MM.1S (cell line): Measurements from ENCODE around the gene IARS1.

Source experiments
- DNase-seq: peaks from one replicate; pipeline ENCODE4 v3.0.0-alpha.2; 2015
- H2AFZ ChIP-seq: fragments of 300-600 bp; sonication (generic); 2 replicates; pipeline ENCODE4 v1.6.0; 2016; ENCODE audit warnings: antibody characterized with exemption, low read length
- H3F3A ChIP-seq: fragments of 300-600 bp; sonication (generic); 2 replicates; pipeline ENCODE4 v1.6.1; 2016; ENCODE audit warnings: mild to moderate bottlenecking, antibody characterized with exemption, low read length, moderate library complexity, mixed read lengths; ENCODE audit not compliant: insufficient read depth
- H3K27ac ChIP-seq: fragments of 300-600 bp; sonication (generic); 2 replicates; pipeline ENCODE4 v1.5.1; 2016; ENCODE audit warnings: mild to moderate bottlenecking, low read length
- H3K27me3 ChIP-seq: fragments of 300-600 bp; sonication (generic); replicated peaks from 2 replicates; pipeline ENCODE4 v1.6.0; 2016; ENCODE audit warnings: low read length; ENCODE audit not compliant: insufficient read depth
- H3K36me3 ChIP-seq: fragments of 300-600 bp; sonication (generic); replicated peaks from 2 replicates; pipeline ENCODE4 v1.6.1; 2016; ENCODE audit warnings: mild to moderate bottlenecking, low read length, mixed read lengths; ENCODE audit not compliant: insufficient read depth
- H3K4me1 ChIP-seq: fragments of 300-600 bp; sonication (generic); 2 replicates; pipeline ENCODE4 v1.6.1; 2016; ENCODE audit warnings: low read length, mixed read lengths
- H3K4me2 ChIP-seq: fragments of 300-600 bp; sonication (generic); 2 replicates; pipeline ENCODE4 v1.6.0; 2016; ENCODE audit warnings: low read depth, low read length
- H3K4me3 ChIP-seq: fragments of 300-600 bp; sonication (generic); 2 replicates; pipeline ENCODE4 v1.5.1; 2016; ENCODE audit warnings: low read length, mixed read lengths
- H3K79me2 ChIP-seq: fragments of 300-600 bp; sonication (generic); 2 replicates; pipeline ENCODE4 v1.6.1; 2016; ENCODE audit warnings: mixed run types, low read length, mixed read lengths
- H3K9ac ChIP-seq: fragments of 300-600 bp; sonication (generic); 2 replicates; pipeline ENCODE4 v1.6.1; 2016; ENCODE audit warnings: low read length, mixed read lengths
- H3K9me2 ChIP-seq: fragments of 300-600 bp; sonication (generic); replicated peaks from 2 replicates; pipeline ENCODE4 v1.6.1; 2016; ENCODE audit warnings: mild to moderate bottlenecking, low read length, mixed read lengths; ENCODE audit not compliant: insufficient read depth
- H3K9me3 ChIP-seq: fragments of 300-600 bp; sonication (generic); replicated peaks from 2 replicates; pipeline ENCODE4 v1.6.1; 2016; ENCODE audit warnings: mild to moderate bottlenecking, low read length, mixed read lengths; ENCODE audit not compliant: insufficient read depth
- H4K20me1 ChIP-seq: fragments of 300-600 bp; sonication (generic); 2 replicates; pipeline ENCODE4 v1.6.1; 2016; ENCODE audit warnings: mild to moderate bottlenecking, low read length, moderate library complexity, mixed read lengths; ENCODE audit not compliant: insufficient read depth
- EZH2 ChIP-seq: fragments of 300-600 bp; sonication (generic); optimal IDR thresholded peaks from 2 replicates; pipeline ENCODE3; 2017; ENCODE audit warnings: low read depth, mild to moderate bottlenecking, antibody characterized with exemption, low read length, mixed read lengths
- EZH2phosphoT487 ChIP-seq: fragments of 300-600 bp; sonication (generic); IDR thresholded peaks from 2 replicates; pipeline ENCODE4 v1.6.1; 2018; ENCODE audit warnings: antibody characterized with exemption, low read length
- TF ChIP-seq, protein P1 (sequence below): fragments of 300-600 bp; sonication (generic); IDR thresholded peaks from 2 replicates; pipeline ENCODE4 v1.5.1; 2016; ENCODE audit warnings: antibody characterized with exemption, low read length, mixed read lengths

IARS1 gene

GRCh38 chr9:92257327-92257726 is 36.2 kb downstream of the IARS1 start:
- no peak for DNase-seq
- Histone ChIP-seq H3K9me2 (no peaks in the 10 kb centered on the region), H2AFZ (no peak overlapping the region), H3K27ac (no peak overlapping the region), H3K27me3 (no peaks in the 10 kb centered on the region), H3K9ac (no peak overlapping the region), H3K4me2 (no peak overlapping the region), H3K4me3 (no peak overlapping the region), H3K79me2 (peaks cover 2% of the 10 kb centered on the region; the same call in 1 of the 2 replicates), H3K4me1 (no peaks in the 10 kb centered on the region), H3K36me3 (peaks cover 27% of the 10 kb centered on the region), H3F3A (no peaks in the 10 kb centered on the region), H3K9me3 (no peaks in the 10 kb centered on the region), H4K20me1 (no peaks in the 10 kb centered on the region)
- TF ChIP-seq EZH2phosphoT487: no peak
- TF ChIP-seq, protein P1, sequence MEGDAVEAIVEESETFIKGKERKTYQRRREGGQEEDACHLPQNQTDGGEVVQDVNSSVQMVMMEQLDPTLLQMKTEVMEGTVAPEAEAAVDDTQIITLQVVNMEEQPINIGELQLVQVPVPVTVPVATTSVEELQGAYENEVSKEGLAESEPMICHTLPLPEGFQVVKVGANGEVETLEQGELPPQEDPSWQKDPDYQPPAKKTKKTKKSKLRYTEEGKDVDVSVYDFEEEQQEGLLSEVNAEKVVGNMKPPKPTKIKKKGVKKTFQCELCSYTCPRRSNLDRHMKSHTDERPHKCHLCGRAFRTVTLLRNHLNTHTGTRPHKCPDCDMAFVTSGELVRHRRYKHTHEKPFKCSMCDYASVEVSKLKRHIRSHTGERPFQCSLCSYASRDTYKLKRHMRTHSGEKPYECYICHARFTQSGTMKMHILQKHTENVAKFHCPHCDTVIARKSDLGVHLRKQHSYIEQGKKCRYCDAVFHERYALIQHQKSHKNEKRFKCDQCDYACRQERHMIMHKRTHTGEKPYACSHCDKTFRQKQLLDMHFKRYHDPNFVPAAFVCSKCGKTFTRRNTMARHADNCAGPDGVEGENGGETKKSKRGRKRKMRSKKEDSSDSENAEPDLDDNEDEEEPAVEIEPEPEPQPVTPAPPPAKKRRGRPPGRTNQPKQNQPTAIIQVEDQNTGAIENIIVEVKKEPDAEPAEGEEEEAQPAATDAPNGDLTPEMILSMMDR: no peak

DNA sequence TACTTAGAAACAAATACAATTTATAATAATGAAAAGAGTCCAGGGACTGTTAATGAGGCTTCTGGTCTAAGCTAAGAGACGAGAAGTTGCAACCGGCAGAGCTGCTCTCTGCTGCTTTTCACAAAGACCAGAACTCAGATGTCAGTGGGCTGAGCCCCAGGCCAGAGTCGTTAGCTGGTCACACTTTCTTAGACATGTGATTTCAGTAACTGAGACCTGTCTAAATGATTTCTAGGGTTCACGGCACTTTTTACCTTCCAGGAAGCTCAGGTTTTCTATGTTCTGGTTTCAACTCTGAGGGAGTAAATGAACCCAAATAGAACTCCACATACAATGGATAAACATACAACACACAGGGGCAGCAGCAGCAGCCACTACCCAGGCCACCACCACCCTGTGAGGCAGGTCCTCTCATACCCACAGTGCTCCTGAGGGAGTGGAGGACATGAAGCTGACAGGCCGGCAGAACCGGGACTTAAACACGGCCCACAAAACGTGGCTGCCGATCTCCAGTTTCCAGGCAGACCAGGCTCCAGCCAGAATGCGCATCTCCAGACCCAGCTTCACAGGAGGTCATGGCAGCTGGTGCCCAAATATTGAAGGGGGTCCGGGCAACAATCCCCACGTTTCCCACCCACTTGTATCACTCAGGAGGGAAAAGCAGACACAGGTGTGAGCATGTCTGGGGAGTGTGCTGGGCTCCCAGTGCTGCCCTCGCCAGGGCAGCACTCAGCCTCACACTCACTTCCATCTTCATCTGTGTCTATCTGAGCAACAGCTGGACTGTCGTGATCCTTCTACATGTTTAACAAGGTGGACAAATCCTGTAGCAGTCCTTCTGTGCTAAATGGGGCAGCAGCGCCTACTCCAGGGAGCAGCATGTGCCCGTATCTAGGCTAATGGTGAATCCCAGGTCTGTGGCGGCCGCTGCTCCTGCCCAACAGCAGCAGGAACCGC is 38.8 kb downstream of the IARS1 start:
- DNase-seq: no peak
- Histone ChIP-seq H3K4me2 (no peak overlapping the region), H3K36me3 (peaks cover 26% of the 10 kb centered on the region), H4K20me1 (no peaks in the 10 kb centered on the region), H2AFZ (no peak overlapping the region), H3K9me3 (no peaks in the 10 kb centered on the region), H3K27me3 (no peaks in the 10 kb centered on the region), H3F3A (no peaks in the 10 kb centered on the region), H3K4me3 (no peak overlapping the region), H3K9me2 (no peaks in the 10 kb centered on the region), H3K4me1 (no peaks in the 10 kb centered on the region), H3K9ac (no peak overlapping the region), H3K27ac (no peak overlapping the region), H3K79me2 (no peaks in the 10 kb centered on the region; the same call in 1 of the 2 replicates)
- TF ChIP-seq EZH2phosphoT487: no peak
- TF ChIP-seq, protein P1: no peak
- no peak for TF ChIP-seq EZH2

DNA sequence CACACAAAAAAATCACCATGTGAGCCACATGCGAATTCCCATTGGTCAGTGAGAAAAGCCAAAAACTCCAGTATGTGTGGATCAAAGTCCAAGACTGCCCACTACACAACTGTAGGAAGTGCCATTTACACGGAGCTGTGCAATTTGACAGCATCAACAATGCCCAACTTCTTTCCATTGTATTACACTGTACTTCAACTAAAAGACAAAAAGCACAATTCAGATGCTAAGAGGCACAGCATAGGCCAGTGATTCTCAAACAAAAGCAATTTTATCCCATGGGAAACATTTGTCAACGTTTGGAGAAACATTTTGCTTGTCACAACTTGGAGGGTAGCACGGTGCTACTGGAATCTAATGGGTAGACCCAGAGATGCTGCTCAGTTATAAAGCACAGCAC is 39.8 kb downstream of the IARS1 start:
- no peak overlapping the region for H2AFZ ChIP-seq
- H3K4me3 ChIP-seq: no peak overlapping the region
- H3K4me1 ChIP-seq: no peaks in the 10 kb centered on the region
- no peaks in the 10 kb centered on the region for H4K20me1 ChIP-seq
- DNase-seq: no peak
- H3K4me2 ChIP-seq: no peak overlapping the region
- no peaks in the 10 kb centered on the region for H3K9me3 ChIP-seq
- no peaks in the 10 kb centered on the region for H3K27me3 ChIP-seq
- no peaks in the 10 kb centered on the region for H3K9me2 ChIP-seq
- H3K79me2 ChIP-seq: no peaks in the 10 kb centered on the region
- no peak overlapping the region for H3K27ac ChIP-seq
- no peak overlapping the region for H3K9ac ChIP-seq
- TF ChIP-seq EZH2phosphoT487: no peak
- TF ChIP-seq, protein P1: no peak
- no peak for TF ChIP-seq EZH2
- H3F3A ChIP-seq: no peaks in the 10 kb centered on the region
- H3K36me3 ChIP-seq: peaks cover 16% of the 10 kb centered on the region
